GM19351 (cell line): Measurements from ENCODE around the gene PARP9.

ENCODE experiments used
- ATAC-seq: cut with Tn5 transposase; IDR thresholded peaks from one replicate; pipeline ENCODE4 v1.9.1; 2021; ENCODE audit warnings: mild to moderate bottlenecking, moderate library complexity; ENCODE audit not compliant: unreplicated experiment

Gene PARP9

GRCh38 chr3:122493296-122493695 lies 70.8 kb downstream of the PARP9 start:
- no peak for ATAC-seq

GRCh38 chr3:122488262-122488973 lies 75.7 kb downstream of the PARP9 start:
- ATAC-seq = no peak

- ATAC-seq = no peak
Observed at GRCh38 chr3:122484985-122485384, 79.1 kb downstream of the PARP9 start.

- ATAC-seq = no peak
Observed at GRCh38 chr3:122481390-122481789, 82.7 kb downstream of the PARP9 start.
